Cardiac muscle cell (in vitro differentiated cells and primary cell): ENCODE measurements around the gene KCNV2. TPM values are rescaled to one million over a fixed set of nuclear protein-coding genes. Genes with fewer than 3 reads are reported as not detected.
"Not testable (repeated sequence)": the region's sequence is repeated elsewhere in the genome, so short reads cannot be mapped to it uniquely, and the experiment has no call there.

Experiments
- DNase-seq, 2 donors: peaks; one replicate each; pipeline versions ENCODE4 v3.0.0 to v3.0.0-alpha.2; 2010 to 2017; ENCODE audit warnings: low read depth in 1 of 2, low spot score in 1 of 2
- H3K27ac ChIP-seq: fragments of 200-600 bp; sonication (generic); 2 replicates; pipeline ENCODE4 v1.5.1; 2016
- H3K27me3 ChIP-seq: fragments of 200-600 bp; sonication (generic); 2 replicates; pipeline ENCODE4 v1.6.0; 2016; ENCODE audit warnings: control low read depth
- H3K36me3 ChIP-seq: fragments of 200-600 bp; sonication (generic); 2 replicates; pipeline ENCODE4 v1.5.1; 2016; ENCODE audit warnings: control low read depth
- H3K4me1 ChIP-seq: fragments of 200-600 bp; sonication (generic); 2 replicates; pipeline ENCODE4 v1.8.1; 2017; ENCODE audit warnings: low read depth, mild to moderate bottlenecking, mixed run types
- H3K4me3 ChIP-seq: fragments of 200-600 bp; sonication (generic); 2 replicates; pipeline ENCODE4 v1.5.1; 2016; ENCODE audit warnings: mild to moderate bottlenecking
- H3K9me3 ChIP-seq: fragments of 200-600 bp; sonication (generic); 2 replicates; pipeline ENCODE4 v1.5.1; 2017; ENCODE audit warnings: low read depth, mild to moderate bottlenecking, control low read depth
- CTCF ChIP-seq: IDR thresholded peaks from 2 replicates; pipeline ENCODE4 v1.5.1; 2012; ENCODE audit warnings: low read depth, mild to moderate bottlenecking, low read length
- polyA plus RNA-seq: library from polyadenylated mRNA; unstranded; fragments of >200 nt; fragmentation: Nextera tagmentation; extraction: Ambion mirVana; gene quantifications from 2 replicates; pipeline ENCODE4 v1.2.1, GENCODE V29; 2016
- total RNA-seq: library from RNA; depleted of rRNA; stranded (reverse); fragments of >200 nt; gene quantifications from 2 replicates; pipeline ENCODE4 v1.2.3, GENCODE V29; 2016

KCNV2 gene
- total and polyA plus RNA-seq, 2 experiments from 2014 or later: 0.49 TPM; not detected in 1

- Histone ChIP-seq H3K36me3 (no peaks in the 10 kb centered on the region), H3K27ac (no peak overlapping the region), H3K4me3 (no peak overlapping the region), H3K9me3 (no peaks in the 10 kb centered on the region), H3K27me3 (no peaks in the 10 kb centered on the region), H3K4me1 (no peaks in the 10 kb centered on the region)
- TF ChIP-seq CTCF: no peak
- no peak for DNase-seq
These were observed 16.3 kb upstream of the KCNV2 start for GRCh38 chr9:2700909-2701550.

DNA sequence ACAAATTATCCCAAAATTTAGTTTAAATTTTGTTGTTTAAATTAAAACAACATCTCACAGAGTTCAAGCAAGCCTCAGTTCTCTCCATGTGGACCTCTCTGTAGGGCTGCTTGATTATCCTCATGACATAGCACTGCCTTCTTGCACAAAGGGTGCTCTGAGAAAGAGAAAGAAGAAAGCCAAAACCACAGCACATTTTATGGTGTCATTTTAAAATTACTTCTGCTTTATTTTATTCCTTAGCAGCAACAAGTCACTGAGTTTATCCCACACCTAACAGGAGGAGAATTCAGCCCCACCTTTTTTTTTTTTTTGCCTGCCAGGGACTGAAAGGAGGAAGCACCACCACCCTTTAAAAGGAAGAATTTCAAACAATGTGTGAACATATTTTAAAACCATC is 12.8 kb upstream of the KCNV2 start:
- H3K4me1 ChIP-seq: no peaks in the 10 kb centered on the region
- no peak overlapping the region for H3K4me3 ChIP-seq
- H3K27ac ChIP-seq: no peak overlapping the region
- TF ChIP-seq CTCF: no peak
- H3K9me3 ChIP-seq: no peaks in the 10 kb centered on the region
- no peak for DNase-seq
- no peaks in the 10 kb centered on the region for H3K36me3 ChIP-seq
- H3K27me3 ChIP-seq: no peaks in the 10 kb centered on the region

- DNase-seq, H3K27ac ChIP-seq, H3K36me3 ChIP-seq, H3K27me3 ChIP-seq, H3K9me3 ChIP-seq, H3K4me3 ChIP-seq: not testable (repeated sequence)
- H3K4me1 ChIP-seq: peaks cover 11% of the 10 kb centered on the region
These were observed 10.1 kb upstream of the KCNV2 start for GRCh38 chr9:2707256-2707655.

DNA sequence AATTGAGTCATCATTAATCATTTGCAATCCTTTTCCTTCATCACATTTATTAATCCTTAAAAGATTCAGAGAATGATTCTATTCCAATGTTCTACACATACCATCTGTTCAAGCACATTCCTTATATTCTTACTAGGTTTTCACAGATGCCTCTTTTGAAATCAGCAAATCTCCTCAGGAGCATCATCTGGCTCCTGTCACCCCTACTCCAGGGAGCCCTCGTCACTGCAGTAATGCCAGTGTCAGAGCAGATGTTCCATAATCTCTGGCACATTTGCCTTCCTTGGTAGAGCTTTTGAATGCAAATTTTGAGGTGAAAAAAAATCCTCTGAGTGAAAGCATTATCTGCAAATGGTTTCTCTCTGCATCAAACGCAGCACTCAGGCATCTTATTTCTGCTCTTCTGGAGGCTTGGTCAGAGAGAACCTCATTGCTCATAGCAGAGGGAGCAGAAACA is 7.6 kb upstream of the KCNV2 start:
- H3K27ac ChIP-seq: no peak overlapping the region

DNA sequence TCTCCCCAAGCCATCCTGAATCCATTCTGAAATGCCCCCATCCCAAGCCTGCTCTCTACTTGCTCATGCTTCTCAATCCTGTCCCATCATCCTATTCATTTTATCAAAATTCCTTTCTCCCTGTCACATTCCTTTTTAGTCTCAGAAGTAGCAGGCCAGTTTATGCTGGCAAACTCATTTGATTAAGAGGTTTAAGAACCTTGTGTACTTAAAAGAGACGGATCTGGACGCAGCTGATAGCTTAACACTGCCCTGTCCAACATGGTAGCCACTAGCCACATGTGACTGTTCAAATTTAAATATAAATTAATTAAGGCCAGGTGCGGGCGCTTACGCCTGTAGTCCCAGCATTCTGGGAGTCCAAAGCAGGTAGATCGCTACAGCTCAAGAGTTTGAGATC is 5.6 kb upstream of the KCNV2 start:
- H3K36me3 ChIP-seq: no peaks in the 10 kb centered on the region
- DNase-seq: peak in 1 of 2 donors; percentile 51
- H3K4me1 ChIP-seq: peaks cover 11% of the 10 kb centered on the region
- TF ChIP-seq CTCF: no peak
- no peak overlapping the region for H3K4me3 ChIP-seq
- H3K27me3 ChIP-seq: no peaks in the 10 kb centered on the region
- H3K27ac ChIP-seq: peak overlapping the region; percentile 25
- H3K9me3 ChIP-seq: no peaks in the 10 kb centered on the region

More for the DNA sequence above, 7.6 kb upstream of the KCNV2 start:
- Histone ChIP-seq H3K9me3 (no peaks in the 10 kb centered on the region), H3K4me3 (no peak overlapping the region), H3K4me1 (peaks cover 11% of the 10 kb centered on the region), H3K27me3 (no peaks in the 10 kb centered on the region), H3K36me3 (no peaks in the 10 kb centered on the region)
- TF ChIP-seq CTCF: no peak
- no peak for DNase-seq

DNA sequence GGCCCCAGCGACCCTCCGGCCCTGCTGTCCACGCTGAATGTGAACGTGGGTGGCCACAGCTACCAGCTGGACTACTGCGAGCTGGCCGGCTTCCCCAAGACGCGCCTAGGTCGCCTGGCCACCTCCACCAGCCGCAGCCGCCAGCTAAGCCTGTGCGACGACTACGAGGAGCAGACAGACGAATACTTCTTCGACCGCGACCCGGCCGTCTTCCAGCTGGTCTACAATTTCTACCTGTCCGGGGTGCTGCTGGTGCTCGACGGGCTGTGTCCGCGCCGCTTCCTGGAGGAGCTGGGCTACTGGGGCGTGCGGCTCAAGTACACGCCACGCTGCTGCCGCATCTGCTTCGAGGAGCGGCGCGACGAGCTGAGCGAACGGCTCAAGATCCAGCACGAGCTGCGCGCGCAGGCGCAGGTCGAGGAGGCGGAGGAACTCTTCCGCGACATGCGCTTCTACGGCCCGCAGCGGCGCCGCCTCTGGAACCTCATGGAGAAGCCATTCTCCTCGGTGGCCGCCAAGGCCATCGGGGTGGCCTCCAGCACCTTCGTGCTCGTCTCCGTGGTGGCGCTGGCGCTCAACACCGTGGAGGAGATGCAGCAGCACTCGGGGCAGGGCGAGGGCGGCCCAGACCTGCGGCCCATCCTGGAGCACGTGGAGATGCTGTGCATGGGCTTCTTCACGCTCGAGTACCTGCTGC is 839 bp downstream of the KCNV2 start:
- H3K4me1 ChIP-seq: no peaks in the 10 kb centered on the region
- no peaks in the 10 kb centered on the region for H3K36me3 ChIP-seq
- no peaks in the 10 kb centered on the region for H3K27me3 ChIP-seq
- no peak overlapping the region for H3K27ac ChIP-seq
- no peaks in the 10 kb centered on the region for H3K9me3 ChIP-seq
- TF ChIP-seq CTCF: no peak
- no peak overlapping the region for H3K4me3 ChIP-seq
- DNase-seq: no peak
